HCT116 (cell line): ENCODE results near the gene GPN2. TPM values are rescaled to one million over a fixed set of nuclear protein-coding genes. Genes with fewer than 3 reads are reported as not detected.

ENCODE experiments used
- ATAC-seq: fragments of 200-7000 bp; cut with Tn5 transposase; 2 replicates; pipeline ENCODE4 v1.9.1; 2020; ENCODE audit warnings: mild to moderate bottlenecking, moderate library complexity
- BruUV-seq: library from RNA; stranded (reverse); fragments of 400-500 nt; replicated peaks from 2 replicates; lab custom pipeline; 2021; lab: Mats Ljungman, UMichigan
- CTCF ChIA-PET: fragments of 300-600 bp; sonication (Branson Sonifier 250); formaldehyde crosslinking; loops from one replicate; lab custom pipeline; 2021; ENCODE audit warnings: antibody characterized with exemption; lab: Charles Lee
- POLR2A ChIA-PET: fragments of 300-600, 350-600 bp; sonication (Branson Sonifier 250); formaldehyde crosslinking; loops from one replicate; lab custom pipeline; 2021; ENCODE audit warnings: antibody characterized with exemption; lab: Charles Lee
- RAD21 ChIA-PET, 2 experiments: fragments of 300-600 bp; sonication (Branson Sonifier 250); formaldehyde crosslinking; loops; one replicate each; lab custom pipeline; 2023; ENCODE audit warnings: low total read pairs in 2 of 2; ENCODE audit not compliant: uncharacterized antibody in 2 of 2, unreplicated experiment in 2 of 2, low non-redundant PET in 1 of 2; lab: Charles Lee
- DNase-seq: peaks from one replicate; pipeline ENCODE4 v3.0.0-alpha.2; 2010; ENCODE audit warnings: low read depth, low spot score
- H2AFZ ChIP-seq: fragments of 200-600 bp; shearing (Covaris generic), sonication (generic); 2 replicates; pipeline ENCODE4 v1.6.1; 2017; ENCODE audit warnings: low read depth, mixed run types, mixed read lengths, antibody characterized with exemption, low read length; ENCODE audit not compliant: poor library complexity, severe bottlenecking
- H3K27ac ChIP-seq: 2 replicates; pipeline ENCODE4 v1.5.1; 2012; ENCODE audit warnings: low read depth, low read length
- H3K27me3 ChIP-seq: fragments of 200-600 bp; sonication (generic); 2 replicates; pipeline ENCODE4 v1.6.1; 2016; ENCODE audit warnings: mixed run types, low read length, mixed read lengths; ENCODE audit not compliant: insufficient read depth
- H3K36me3 ChIP-seq, 2 experiments: fragments of 200-500 bp in 1 of 2; fragments of 200-600 bp in 1 of 2; sonication (Bioruptor generic) in 1 of 2; sonication (generic) in 1 of 2; 2 replicates each; pipeline versions ENCODE4 v1.5.1 to v1.6.1; 2014 to 2016; ENCODE audit warnings: low read length in 2 of 2, inconsistent platforms in 1 of 2, mixed read lengths in 1 of 2, mixed run types in 1 of 2; ENCODE audit not compliant: insufficient read depth in 2 of 2, control insufficient read depth in 1 of 2
- H3K4me1 ChIP-seq, 2 experiments: fragments of 200-600 bp in 1 of 2; sonication (generic) in 1 of 2; 2 replicates each; pipeline versions ENCODE4 v1.5.1 to v1.6.1; 2012 to 2017; ENCODE audit warnings: low read length in 2 of 2, inconsistent platforms in 1 of 2, mild to moderate bottlenecking in 1 of 2, mixed read lengths in 1 of 2, mixed run types in 1 of 2, moderate library complexity in 1 of 2; ENCODE audit not compliant: insufficient read depth in 2 of 2, control insufficient read depth in 1 of 2
- H3K4me2 ChIP-seq: fragments of 200-600 bp; sonication (generic); 2 replicates; pipeline ENCODE4 v1.6.1; 2017; ENCODE audit warnings: mixed run types, low read length, mixed read lengths
- H3K4me3 ChIP-seq, 2 experiments: fragments of 200-600 bp in 1 of 2; sonication (generic) in 1 of 2; replicated peaks in 1 of 2; 2 replicates each; pipeline ENCODE4 v1.5.1; 2011 to 2016; ENCODE audit warnings: low read length in 2 of 2, control low read depth in 1 of 2, low read depth in 1 of 2, mild to moderate bottlenecking in 1 of 2, mixed read lengths in 1 of 2, mixed run types in 1 of 2
- H3K79me2 ChIP-seq: fragments of 200-600 bp; sonication (generic); 2 replicates; pipeline ENCODE4 v1.6.1; 2017; ENCODE audit warnings: mild to moderate bottlenecking, mixed run types, low read length, moderate library complexity, mixed read lengths; ENCODE audit not compliant: insufficient read depth
- H3K9ac ChIP-seq: fragments of 200-600 bp; sonication (generic); 2 replicates; pipeline ENCODE4 v1.6.1; 2016; ENCODE audit warnings: low read length, mixed read lengths
- H3K9me2 ChIP-seq: fragments of 200-600 bp; sonication (generic), shearing (Covaris generic); 2 replicates; pipeline ENCODE4 v1.6.1; 2017; ENCODE audit warnings: mixed run types, mild to moderate bottlenecking, moderate library complexity; ENCODE audit not compliant: insufficient read depth
- H3K9me3 ChIP-seq, 2 experiments: fragments of 200-500 bp in 1 of 2; fragments of 200-600 bp in 1 of 2; sonication (Bioruptor generic) in 1 of 2; sonication (generic) in 1 of 2; 2 replicates each; pipeline ENCODE4 v1.6.1; 2014 to 2017; ENCODE audit warnings: low read length in 2 of 2, mixed read lengths in 2 of 2, inconsistent platforms in 1 of 2, low read depth in 1 of 2, mild to moderate bottlenecking in 1 of 2, mixed run types in 1 of 2, moderate library complexity in 1 of 2; ENCODE audit not compliant: control insufficient read depth in 1 of 2, insufficient read depth in 1 of 2
- H4K20me1 ChIP-seq: fragments of 200-600 bp; sonication (generic), shearing (Covaris generic); 2 replicates; pipeline ENCODE4 v1.6.1; 2017; ENCODE audit warnings: mixed run types, mild to moderate bottlenecking, moderate library complexity; ENCODE audit not compliant: insufficient read depth
- EZH2 ChIP-seq: fragments of 200-600 bp; sonication (generic); IDR thresholded peaks from 2 replicates; pipeline ENCODE4 v1.6.1; 2017; ENCODE audit warnings: antibody characterized with exemption, mixed run types
- REST ChIP-seq: IDR thresholded peaks from 2 replicates; pipeline ENCODE4 v1.6.1; 2012; ENCODE audit warnings: low read depth
- SIN3A ChIP-seq: IDR thresholded peaks from 2 replicates; pipeline ENCODE4 v1.6.1; 2012; ENCODE audit warnings: low read depth
- SP1 ChIP-seq: IDR thresholded peaks from 2 replicates; pipeline ENCODE4 v1.6.1; 2012; ENCODE audit warnings: low read depth
- ZNF274 ChIP-seq: fragments of 200-500 bp; sonication (Bioruptor generic); IDR thresholded peaks from 2 replicates; pipeline ENCODE4 v1.6.1; 2014; ENCODE audit warnings: mild to moderate bottlenecking, low read depth, low read length, inconsistent platforms
- intact Hi-C: fragments of 100-400 bp; cut with micrococcal nuclease; formaldehyde crosslinking; loops from 2 replicates; pipeline ENCODE4 v1.10.0; 2022
- total RNA-seq: library from RNA; stranded (reverse); gene quantifications from one replicate; pipeline ENCODE4 v1.2.1, GENCODE V29; 2021; ENCODE audit not compliant: unreplicated experiment
- TF ChIP-seq, protein P1 (sequence below), 3 experiments: fragments of 200-600 bp in 1 of 3; sonication (generic) in 1 of 3; IDR thresholded peaks in 2 of 3; conservative IDR thresholded peaks in 1 of 3; 2 replicates each; pipeline ENCODE4 v1.5.1; 2012 to 2017; ENCODE audit warnings: low read depth in 2 of 3, low read length in 2 of 3, antibody characterized with exemption in 1 of 3, borderline replicate concordance in 1 of 3, control low read depth in 1 of 3, mild to moderate bottlenecking in 1 of 3, mixed read lengths in 1 of 3, mixed run types in 1 of 3, moderate library complexity in 1 of 3; ENCODE audit not compliant: insufficient read depth in 1 of 3

GPN2 gene
- total RNA-seq, 1 experiment from 2014 or later = 37.2 TPM

DNA sequence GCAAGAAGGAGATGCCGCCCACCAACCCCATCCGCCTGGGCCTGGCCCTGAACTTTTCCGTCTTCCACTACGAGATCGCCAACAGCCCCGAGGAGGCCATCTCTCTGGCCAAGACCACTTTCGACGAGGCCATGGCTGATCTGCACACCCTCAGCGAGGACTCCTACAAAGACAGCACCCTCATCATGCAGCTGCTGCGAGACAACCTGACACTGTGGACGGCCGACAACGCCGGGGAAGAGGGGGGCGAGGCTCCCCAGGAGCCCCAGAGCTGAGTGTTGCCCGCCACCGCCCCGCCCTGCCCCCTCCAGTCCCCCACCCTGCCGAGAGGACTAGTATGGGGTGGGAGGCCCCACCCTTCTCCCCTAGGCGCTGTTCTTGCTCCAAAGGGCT, 26.4 kb downstream of the GPN2 start:
- H3K79me2 ChIP-seq = peaks cover 20% of the 10 kb centered on the region
- no TSS peak for BruUV-seq
- peak overlapping the region; percentile 99 for H3K9ac ChIP-seq
- ChIA-PET CTCF (interaction anchor here (2.9 kb wide), 1 partner anchor 261 kb away, joined by 9 read pairs; no protein-coding TSS in a partner anchor), POLR2A (interaction anchor here (0.7 to 3.9 kb wide), 4 partner anchors 15 to 64 kb away, joined by 3 to 29 read pairs (median 4); no protein-coding TSS in a partner anchor), RAD21 (no interaction called here)
- H3K4me2 ChIP-seq = peak overlapping the region; percentile 100
- peaks cover 42 to 69% of the 10 kb centered on the region in 2 experiments for H3K4me1 ChIP-seq
- DNase-seq (no peak), ATAC-seq (no peak)
- no peaks in the 10 kb centered on the region for H4K20me1 ChIP-seq
- 0 out of 4 replicates have a peak, but pooled peaks cover 0 to 5% of the 10 kb centered on the region in 2 experiments for H3K36me3 ChIP-seq
- peak overlapping the region; percentile 88 to 96 for H3K4me3 ChIP-seq
- no peaks in the 10 kb centered on the region for H3K9me3 ChIP-seq
- H3K9me2 ChIP-seq = no peaks in the 10 kb centered on the region
- intact Hi-C loops = loop anchor here (5.0 to 10.0 kb wide), 2 partner anchors 169 to 261 kb away; partner anchors contain the start of gene ARID1A
- H3K27ac ChIP-seq = peak overlapping the region; percentile 100
- no peak overlapping the region for H2AFZ ChIP-seq
- no peaks in the 10 kb centered on the region for H3K27me3 ChIP-seq
- no peak for TF ChIP-seq REST
- no peak for TF ChIP-seq EZH2
- TF ChIP-seq SP1 = no peak
- TF ChIP-seq ZNF274 = no peak
- TF ChIP-seq, protein P1, sequence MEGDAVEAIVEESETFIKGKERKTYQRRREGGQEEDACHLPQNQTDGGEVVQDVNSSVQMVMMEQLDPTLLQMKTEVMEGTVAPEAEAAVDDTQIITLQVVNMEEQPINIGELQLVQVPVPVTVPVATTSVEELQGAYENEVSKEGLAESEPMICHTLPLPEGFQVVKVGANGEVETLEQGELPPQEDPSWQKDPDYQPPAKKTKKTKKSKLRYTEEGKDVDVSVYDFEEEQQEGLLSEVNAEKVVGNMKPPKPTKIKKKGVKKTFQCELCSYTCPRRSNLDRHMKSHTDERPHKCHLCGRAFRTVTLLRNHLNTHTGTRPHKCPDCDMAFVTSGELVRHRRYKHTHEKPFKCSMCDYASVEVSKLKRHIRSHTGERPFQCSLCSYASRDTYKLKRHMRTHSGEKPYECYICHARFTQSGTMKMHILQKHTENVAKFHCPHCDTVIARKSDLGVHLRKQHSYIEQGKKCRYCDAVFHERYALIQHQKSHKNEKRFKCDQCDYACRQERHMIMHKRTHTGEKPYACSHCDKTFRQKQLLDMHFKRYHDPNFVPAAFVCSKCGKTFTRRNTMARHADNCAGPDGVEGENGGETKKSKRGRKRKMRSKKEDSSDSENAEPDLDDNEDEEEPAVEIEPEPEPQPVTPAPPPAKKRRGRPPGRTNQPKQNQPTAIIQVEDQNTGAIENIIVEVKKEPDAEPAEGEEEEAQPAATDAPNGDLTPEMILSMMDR (IDR thresholded peaks at IDR 0.05 in 2 of 3, conservative IDR thresholded peaks at IDR 0.05 in 1 of 3; ENCODE audit: borderline replicate concordance in 1 of 3, insufficient read depth in 1 of 3, low read depth in 2 of 3, low read length in 2 of 3) = no peak
- TF ChIP-seq SIN3A = no peak
- TF ChIP-seq, all 23 proteins: peak for 0
